ENCODE measurements around the gene SHMT2.

SHMT2 gene

GRCh38 chr12:57221169-57221917 is 8.2 kb upstream of the SHMT2 start:
- Histone ChIP-seq H3K27me3 (ENCODE audit: control insufficient read depth, insufficient read depth, low read length) (peaks cover 98% of the 10 kb centered on the region), H3K4me1 (ENCODE audit: control insufficient read depth, insufficient read depth, low read length) (peaks cover 29% of the 10 kb centered on the region), H3K9ac (ENCODE audit: low read depth, low read length) (no peak overlapping the region), H3K9me3 (ENCODE audit: control insufficient read depth, insufficient read depth, low read length) (no peaks in the 10 kb centered on the region), H3K4me3 (ENCODE audit: low read depth, low read length) (no peak overlapping the region), H3K36me3 (ENCODE audit: control insufficient read depth, insufficient read depth, low read length) (no peaks in the 10 kb centered on the region), H3K27ac (ENCODE audit: low read depth, low read length) (no peak overlapping the region)

- H3K9ac ChIP-seq (ENCODE audit: low read depth, low read length), result no peak overlapping the region
- no peaks in the 10 kb centered on the region for H3K9me3 ChIP-seq (ENCODE audit: control insufficient read depth, insufficient read depth, low read length)
- H3K36me3 ChIP-seq (ENCODE audit: control insufficient read depth, insufficient read depth, low read length), result no peaks in the 10 kb centered on the region
- H3K27ac ChIP-seq (ENCODE audit: low read depth, low read length), result no peak overlapping the region
- H3K4me3 ChIP-seq (ENCODE audit: low read depth, low read length), result no peak overlapping the region
- peaks cover 99% of the 10 kb centered on the region for H3K27me3 ChIP-seq (ENCODE audit: control insufficient read depth, insufficient read depth, low read length)
- peaks cover 32% of the 10 kb centered on the region for H3K4me1 ChIP-seq (ENCODE audit: control insufficient read depth, insufficient read depth, low read length)
These were observed 7.0 kb upstream of the SHMT2 start for GRCh38 chr12:57222286-57223190.

DNA sequence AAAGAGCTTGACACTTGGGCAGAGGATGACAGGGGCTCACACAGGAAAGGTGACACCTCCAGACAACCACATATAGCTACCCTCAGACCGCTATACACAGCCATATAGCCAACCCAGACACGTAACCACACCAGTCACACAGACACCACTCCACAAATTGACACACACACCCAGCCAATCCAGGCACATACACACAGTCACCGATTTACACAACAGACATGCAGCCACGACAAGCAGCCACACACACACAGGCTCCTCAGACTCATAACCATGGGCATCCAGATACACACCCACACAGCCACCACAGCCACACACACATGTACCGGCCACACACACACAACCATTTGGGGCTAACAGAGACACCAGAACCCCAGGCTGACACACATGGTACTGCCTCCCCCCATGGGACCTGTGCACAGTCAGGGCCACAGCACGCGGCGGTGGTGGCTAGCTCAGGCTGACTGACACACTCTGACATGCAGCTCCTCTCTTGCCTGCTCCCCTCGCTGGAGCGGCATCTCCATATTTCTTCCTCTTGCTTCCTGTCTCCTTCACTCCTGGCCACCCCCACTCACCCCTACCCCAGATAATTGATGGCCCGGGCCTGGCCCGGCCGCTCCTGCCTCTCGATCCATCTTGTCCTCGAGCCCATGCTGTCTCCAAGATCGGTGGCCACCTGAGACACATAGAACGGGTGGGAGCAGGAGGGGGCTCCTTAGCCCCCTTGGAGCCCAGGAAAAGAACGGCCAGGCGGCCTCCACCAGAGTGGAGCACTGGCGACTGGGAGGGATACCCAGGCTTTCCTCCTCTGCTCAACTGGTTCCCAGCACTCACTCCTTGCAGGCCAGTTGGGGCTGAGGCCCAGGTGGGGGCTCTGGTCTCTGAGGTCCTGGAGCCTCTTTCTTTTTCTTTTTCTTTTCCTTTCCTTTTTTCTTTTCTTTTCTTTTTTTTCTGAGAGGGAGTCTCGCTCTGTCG is 6.0 kb upstream of the SHMT2 start:
- H3K27ac ChIP-seq (ENCODE audit: low read depth, low read length), result no peak overlapping the region
- H3K4me3 ChIP-seq (ENCODE audit: low read depth, low read length), result no peak overlapping the region
- no peak overlapping the region for H3K9ac ChIP-seq (ENCODE audit: low read depth, low read length)
- peaks cover 99% of the 10 kb centered on the region for H3K27me3 ChIP-seq (ENCODE audit: control insufficient read depth, insufficient read depth, low read length)
- H3K9me3 ChIP-seq (ENCODE audit: control insufficient read depth, insufficient read depth, low read length), result no peaks in the 10 kb centered on the region
- H3K36me3 ChIP-seq (ENCODE audit: control insufficient read depth, insufficient read depth, low read length), result no peaks in the 10 kb centered on the region
- peaks cover 32% of the 10 kb centered on the region for H3K4me1 ChIP-seq (ENCODE audit: control insufficient read depth, insufficient read depth, low read length)

DNA sequence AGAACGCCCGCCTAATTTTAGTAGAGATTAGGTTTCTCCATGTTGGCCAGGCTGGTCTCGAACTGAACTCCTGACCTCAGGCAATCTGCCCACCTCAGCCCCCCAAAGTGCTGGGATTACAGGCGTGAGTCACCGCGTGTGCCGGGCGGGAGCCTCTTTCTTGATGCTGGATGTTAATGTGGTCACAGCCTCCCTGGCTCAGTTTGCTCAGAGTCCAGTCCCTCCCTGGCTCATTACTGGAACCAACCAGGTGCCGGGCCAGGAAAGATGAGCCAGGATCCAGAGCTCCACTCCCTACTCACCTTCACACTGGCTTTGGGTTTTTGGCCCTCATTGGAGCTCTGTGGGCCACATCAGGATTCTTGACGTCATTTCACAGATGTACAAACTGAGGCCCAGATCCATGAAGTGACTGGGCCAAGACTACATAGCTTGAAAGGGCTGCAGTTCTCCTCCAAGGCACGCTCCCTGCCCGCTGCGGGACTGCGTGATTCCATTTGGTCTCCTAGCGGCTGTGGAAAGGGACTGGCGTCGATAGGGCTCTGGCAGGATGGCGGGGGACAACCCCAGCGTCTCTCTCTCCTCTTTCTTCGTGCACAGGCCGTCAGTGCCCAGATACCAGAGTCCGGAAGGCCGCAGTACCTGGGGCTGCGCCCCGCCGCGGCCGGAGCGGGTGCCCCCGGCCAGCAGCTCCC is 5.1 kb upstream of the SHMT2 start:
- Histone ChIP-seq H3K4me1 (ENCODE audit: control insufficient read depth, insufficient read depth, low read length) (peaks cover 35% of the 10 kb centered on the region), H3K9me3 (ENCODE audit: control insufficient read depth, insufficient read depth, low read length) (no peaks in the 10 kb centered on the region), H3K9ac (ENCODE audit: low read depth, low read length) (no peak overlapping the region), H3K27me3 (ENCODE audit: control insufficient read depth, insufficient read depth, low read length) (peaks cover 98% of the 10 kb centered on the region), H3K36me3 (ENCODE audit: control insufficient read depth, insufficient read depth, low read length) (no peaks in the 10 kb centered on the region), H3K27ac (ENCODE audit: low read depth, low read length) (no peak overlapping the region), H3K4me3 (ENCODE audit: low read depth, low read length) (no peak overlapping the region; the same call in 1 of the 2 replicates)

DNA sequence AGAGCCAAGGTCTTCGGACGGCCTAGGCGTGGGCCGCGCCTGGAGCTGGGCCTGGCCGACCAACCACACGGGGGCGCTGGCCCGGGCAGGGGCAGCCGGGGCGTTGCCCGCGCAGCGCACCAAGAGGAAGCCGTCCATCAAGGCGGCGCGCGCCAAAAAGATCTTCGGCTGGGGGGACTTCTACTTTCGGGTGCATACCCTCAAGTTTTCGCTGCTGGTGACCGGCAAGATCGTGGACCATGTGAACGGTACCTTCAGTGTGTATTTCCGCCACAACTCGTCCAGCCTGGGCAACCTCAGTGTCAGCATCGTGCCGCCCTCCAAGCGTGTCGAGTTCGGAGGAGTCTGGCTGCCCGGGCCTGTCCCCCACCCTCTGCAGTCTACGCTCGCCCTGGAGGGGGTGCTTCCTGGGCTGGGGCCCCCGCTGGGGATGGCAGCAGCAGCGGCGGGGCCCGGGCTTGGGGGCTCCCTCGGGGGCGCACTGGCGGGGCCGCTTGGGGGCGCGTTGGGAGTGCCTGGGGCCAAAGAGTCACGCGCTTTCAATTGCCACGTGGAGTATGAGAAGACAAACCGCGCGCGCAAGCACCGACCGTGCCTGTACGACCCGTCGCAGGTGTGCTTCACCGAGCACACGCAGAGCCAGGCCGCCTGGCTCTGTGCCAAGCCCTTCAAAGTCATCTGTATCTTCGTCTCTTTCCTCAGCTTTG is 4.4 kb upstream of the SHMT2 start:
- Histone ChIP-seq H3K27me3 (ENCODE audit: control insufficient read depth, insufficient read depth, low read length) (peaks cover 91% of the 10 kb centered on the region), H3K27ac (ENCODE audit: low read depth, low read length) (no peak overlapping the region), H3K4me3 (ENCODE audit: low read depth, low read length) (peak overlapping the region; percentile 14; the same call in 1 of the 2 replicates), H3K4me1 (ENCODE audit: control insufficient read depth, insufficient read depth, low read length) (peaks cover 29% of the 10 kb centered on the region), H3K9ac (ENCODE audit: low read depth, low read length) (no peak overlapping the region), H3K9me3 (ENCODE audit: control insufficient read depth, insufficient read depth, low read length) (no peaks in the 10 kb centered on the region), H3K36me3 (ENCODE audit: control insufficient read depth, insufficient read depth, low read length) (no peaks in the 10 kb centered on the region)

DNA sequence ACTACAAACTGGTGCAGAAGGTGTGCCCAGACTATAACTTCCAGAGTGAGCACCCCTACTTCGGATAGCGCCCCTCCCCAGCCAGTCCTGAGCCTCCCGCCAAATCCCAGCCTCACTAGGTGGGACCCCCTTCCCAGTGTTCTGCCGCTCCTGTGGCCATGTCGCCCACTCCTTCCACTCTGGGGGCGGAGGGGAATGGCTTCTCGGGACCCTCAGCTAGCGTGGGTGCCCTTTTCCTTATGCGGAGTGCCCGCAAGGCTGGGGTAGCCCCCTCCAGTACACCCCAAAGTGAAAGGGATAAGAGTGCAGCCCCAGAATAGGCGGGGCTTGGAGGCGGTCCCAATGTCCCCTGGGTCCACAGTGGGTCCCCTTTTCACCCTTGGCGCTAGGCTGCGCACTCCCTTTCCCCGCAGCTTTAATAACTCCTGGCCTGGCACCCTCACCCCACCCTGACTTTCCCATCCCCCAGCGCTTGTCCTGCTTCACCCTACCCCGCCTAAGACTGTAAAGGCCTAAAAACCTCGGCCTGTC is 3.8 kb upstream of the SHMT2 start:
- H3K27me3 ChIP-seq (ENCODE audit: control insufficient read depth, insufficient read depth, low read length), result peaks cover 84% of the 10 kb centered on the region
- no peak overlapping the region for H3K9ac ChIP-seq (ENCODE audit: low read depth, low read length)
- H3K27ac ChIP-seq (ENCODE audit: low read depth, low read length), result no peak overlapping the region
- H3K4me3 ChIP-seq (ENCODE audit: low read depth, low read length), result no peak overlapping the region
- H3K4me1 ChIP-seq (ENCODE audit: control insufficient read depth, insufficient read depth, low read length), result peaks cover 28% of the 10 kb centered on the region
- H3K36me3 ChIP-seq (ENCODE audit: control insufficient read depth, insufficient read depth, low read length), result peaks cover 1% of the 10 kb centered on the region
- no peaks in the 10 kb centered on the region for H3K9me3 ChIP-seq (ENCODE audit: control insufficient read depth, insufficient read depth, low read length)

- Histone ChIP-seq H3K27ac (ENCODE audit: low read depth, low read length) (no peak overlapping the region), H3K4me3 (ENCODE audit: low read depth, low read length) (peak overlapping the region; percentile 56), H3K4me1 (ENCODE audit: control insufficient read depth, insufficient read depth, low read length) (peaks cover 25% of the 10 kb centered on the region), H3K36me3 (ENCODE audit: control insufficient read depth, insufficient read depth, low read length) (peaks cover 11% of the 10 kb centered on the region), H3K9me3 (ENCODE audit: control insufficient read depth, insufficient read depth, low read length) (no peaks in the 10 kb centered on the region), H3K27me3 (ENCODE audit: control insufficient read depth, insufficient read depth, low read length) (peaks cover 74% of the 10 kb centered on the region), H3K9ac (ENCODE audit: low read depth, low read length) (no peak overlapping the region)
These were observed 2.8 kb upstream of the SHMT2 start for GRCh38 chr12:57226588-57227314.

GRCh38 chr12:57227315-57228115 is 2.0 kb upstream of the SHMT2 start:
- H3K9ac ChIP-seq (ENCODE audit: low read depth, low read length), result no peak overlapping the region
- H3K27me3 ChIP-seq (ENCODE audit: control insufficient read depth, insufficient read depth, low read length), result peaks cover 67% of the 10 kb centered on the region
- H3K36me3 ChIP-seq (ENCODE audit: control insufficient read depth, insufficient read depth, low read length), result peaks cover 19% of the 10 kb centered on the region
- H3K4me3 ChIP-seq (ENCODE audit: low read depth, low read length), result peak overlapping the region; percentile 46
- no peak overlapping the region for H3K27ac ChIP-seq (ENCODE audit: low read depth, low read length)
- no peaks in the 10 kb centered on the region for H3K9me3 ChIP-seq (ENCODE audit: control insufficient read depth, insufficient read depth, low read length)
- peaks cover 23% of the 10 kb centered on the region for H3K4me1 ChIP-seq (ENCODE audit: control insufficient read depth, insufficient read depth, low read length)
